NB4 (cell line): ENCODE measurements around the gene NFATC2.

Experiments used
- DNase-seq: peaks from one replicate; pipeline ENCODE4 v3.0.0; 2010; ENCODE audit warnings: low read depth
- H3K4me3 ChIP-seq: one replicate; pipeline ENCODE4 v1.5.1; 2011; ENCODE audit warnings: mild to moderate bottlenecking, low read depth, low read length, moderate library complexity
- MYC ChIP-seq: IDR thresholded peaks from 2 replicates; pipeline ENCODE4 v1.6.1; 2011; ENCODE audit warnings: low read depth, low read length
- POLR2A ChIP-seq: IDR thresholded peaks from 2 replicates; pipeline ENCODE4 v1.6.1; 2011; ENCODE audit warnings: mild to moderate bottlenecking; ENCODE audit not compliant: insufficient read length; ENCODE audit errors: extremely low read depth
- TF ChIP-seq, protein P1 (sequence below): IDR thresholded peaks from one replicate; pipeline ENCODE4 v1.5.1; 2012; ENCODE audit warnings: low read depth, low read length
- TF ChIP-seq, protein P2 (sequence below): IDR thresholded peaks from 2 replicates; pipeline ENCODE4 v1.6.1; 2011; ENCODE audit warnings: low read depth, low read length

The NFATC2 gene

DNA sequence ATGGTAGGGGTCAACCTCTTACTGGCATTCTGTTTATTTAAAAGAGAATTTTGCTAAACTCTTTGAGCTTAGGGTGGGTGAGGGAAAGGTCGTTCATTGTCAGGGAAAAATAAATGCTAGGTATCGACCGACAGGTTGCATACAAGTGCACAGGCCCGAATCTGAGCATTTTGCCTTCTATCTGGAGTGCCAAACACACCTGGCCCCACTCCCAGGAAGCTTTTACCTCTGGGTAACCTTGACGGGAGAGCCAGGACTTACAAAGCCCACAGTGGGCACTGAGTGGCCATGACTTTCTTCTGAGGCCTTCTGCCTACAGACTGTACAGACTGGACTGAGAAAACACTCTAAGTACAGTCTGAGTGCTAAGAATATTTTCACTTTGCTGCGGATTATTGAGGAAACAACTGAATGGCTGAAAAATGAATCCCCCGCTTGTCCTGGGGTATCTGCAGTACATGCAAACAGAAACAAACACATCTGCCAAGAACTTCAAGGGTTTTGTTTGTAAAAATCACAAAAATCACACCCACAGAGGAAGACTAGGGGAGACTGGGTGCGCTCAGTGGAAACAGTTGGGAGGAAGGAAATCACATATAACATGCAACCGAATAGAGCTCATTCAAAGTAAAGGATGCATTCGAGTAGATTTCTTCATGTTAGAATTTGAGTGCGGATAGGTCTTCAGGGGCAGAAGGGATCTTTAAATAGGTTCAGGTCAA, 152.8 kb downstream of the NFATC2 start:
- TF ChIP-seq MYC (no peak), POLR2A (no peak)
- TF ChIP-seq, protein P1, sequence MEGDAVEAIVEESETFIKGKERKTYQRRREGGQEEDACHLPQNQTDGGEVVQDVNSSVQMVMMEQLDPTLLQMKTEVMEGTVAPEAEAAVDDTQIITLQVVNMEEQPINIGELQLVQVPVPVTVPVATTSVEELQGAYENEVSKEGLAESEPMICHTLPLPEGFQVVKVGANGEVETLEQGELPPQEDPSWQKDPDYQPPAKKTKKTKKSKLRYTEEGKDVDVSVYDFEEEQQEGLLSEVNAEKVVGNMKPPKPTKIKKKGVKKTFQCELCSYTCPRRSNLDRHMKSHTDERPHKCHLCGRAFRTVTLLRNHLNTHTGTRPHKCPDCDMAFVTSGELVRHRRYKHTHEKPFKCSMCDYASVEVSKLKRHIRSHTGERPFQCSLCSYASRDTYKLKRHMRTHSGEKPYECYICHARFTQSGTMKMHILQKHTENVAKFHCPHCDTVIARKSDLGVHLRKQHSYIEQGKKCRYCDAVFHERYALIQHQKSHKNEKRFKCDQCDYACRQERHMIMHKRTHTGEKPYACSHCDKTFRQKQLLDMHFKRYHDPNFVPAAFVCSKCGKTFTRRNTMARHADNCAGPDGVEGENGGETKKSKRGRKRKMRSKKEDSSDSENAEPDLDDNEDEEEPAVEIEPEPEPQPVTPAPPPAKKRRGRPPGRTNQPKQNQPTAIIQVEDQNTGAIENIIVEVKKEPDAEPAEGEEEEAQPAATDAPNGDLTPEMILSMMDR = no peak
- TF ChIP-seq, protein P2, sequence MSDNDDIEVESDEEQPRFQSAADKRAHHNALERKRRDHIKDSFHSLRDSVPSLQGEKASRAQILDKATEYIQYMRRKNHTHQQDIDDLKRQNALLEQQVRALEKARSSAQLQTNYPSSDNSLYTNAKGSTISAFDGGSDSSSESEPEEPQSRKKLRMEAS = no peak
- DNase-seq = no peak
- no peak overlapping the region for H3K4me3 ChIP-seq

DNA sequence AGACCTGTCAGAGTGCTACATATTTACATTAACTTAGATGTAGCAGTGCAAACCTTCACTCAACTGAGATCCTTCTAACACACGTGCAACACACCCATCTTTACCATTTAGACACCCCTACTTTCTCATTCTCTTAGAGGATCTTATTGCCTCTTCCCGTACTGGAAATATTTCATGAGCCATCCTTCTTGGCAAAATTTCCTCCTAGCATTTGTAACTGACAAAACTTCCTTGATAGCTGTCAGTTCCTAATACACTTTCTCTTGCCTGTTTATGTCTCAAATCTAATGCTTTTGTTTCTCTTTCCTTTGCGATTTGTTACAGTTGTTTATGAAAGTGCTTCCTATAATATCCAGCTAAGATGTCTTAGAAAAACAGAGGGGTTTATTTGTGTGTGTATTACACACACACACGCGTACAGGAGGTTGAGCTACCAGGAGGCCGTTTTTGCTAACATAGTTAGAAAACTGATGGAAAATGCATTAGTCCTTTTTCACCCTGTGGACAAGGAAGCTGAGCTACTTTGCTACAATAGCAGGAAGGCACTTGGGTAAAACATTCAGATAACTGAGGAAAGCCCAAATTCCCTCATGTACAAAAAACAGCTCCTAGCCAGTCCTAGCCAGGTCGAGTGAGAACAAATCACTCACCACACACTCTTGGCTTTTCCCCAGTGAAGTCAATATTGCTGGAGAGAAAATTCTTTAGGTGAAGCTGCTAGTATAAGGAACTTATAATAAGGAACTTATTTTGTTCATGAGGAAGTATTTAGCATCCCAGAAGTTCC, 153.6 kb downstream of the NFATC2 start:
- no peak for TF ChIP-seq POLR2A
- H3K4me3 ChIP-seq = no peak overlapping the region
- DNase-seq = no peak

DNA sequence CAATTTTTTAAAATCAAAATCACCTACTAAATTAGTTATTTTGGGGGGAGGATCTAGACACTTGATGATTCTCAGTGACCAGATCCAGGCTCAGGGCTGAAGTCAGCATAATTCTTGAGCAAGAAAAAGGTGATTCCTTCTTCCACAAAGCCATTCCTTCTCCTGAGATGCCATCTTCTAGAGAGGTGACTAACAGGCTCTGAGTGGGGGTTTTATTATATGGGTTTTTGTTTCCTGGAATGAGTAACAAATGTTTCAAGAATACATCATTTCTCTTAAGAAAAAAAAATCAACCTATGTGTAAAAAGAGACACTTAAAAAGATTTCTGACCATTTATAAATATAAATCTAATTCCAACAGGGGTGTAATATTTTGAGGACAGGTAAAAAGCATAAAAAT, 154.3 kb downstream of the NFATC2 start:
- TF ChIP-seq POLR2A (no peak), MYC (no peak)
- TF ChIP-seq, protein P2 = no peak
- no peak overlapping the region for H3K4me3 ChIP-seq
- no peak for DNase-seq

DNA sequence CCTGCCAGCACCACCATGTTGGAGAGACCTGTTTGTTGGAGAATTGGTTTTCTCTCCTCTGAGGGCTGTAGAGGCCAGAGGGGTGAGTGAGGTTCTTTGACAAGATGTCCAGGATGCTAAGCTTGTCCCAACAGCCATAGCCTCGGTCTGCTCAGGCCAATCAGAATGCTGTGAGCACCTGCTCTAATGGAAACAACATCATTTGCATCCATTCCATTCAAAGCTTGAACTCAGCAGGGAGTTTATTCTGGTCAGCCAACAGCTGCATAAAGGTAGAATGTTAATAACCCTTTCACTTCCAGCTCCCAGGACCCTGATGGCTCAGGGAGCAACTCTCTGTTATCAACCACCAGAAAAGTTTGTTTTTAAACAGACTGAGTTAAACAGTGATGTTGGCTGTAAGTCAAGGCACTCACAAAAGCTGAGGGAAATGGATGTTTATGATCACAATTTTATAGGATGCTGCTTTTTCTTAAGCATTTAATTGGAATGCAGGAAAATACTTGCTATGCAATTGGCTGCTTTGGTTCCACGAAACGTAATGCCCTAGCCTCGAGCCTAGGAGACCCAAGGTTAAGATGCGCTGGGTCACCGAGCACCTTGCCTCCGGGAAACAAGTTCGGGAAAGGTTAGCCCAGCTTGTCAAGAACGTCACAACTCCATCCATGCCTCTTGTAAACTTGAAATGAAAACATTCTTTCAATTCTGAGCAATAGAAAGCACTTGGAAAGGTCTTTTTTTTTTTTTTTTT, 155.2 kb downstream of the NFATC2 start:
- TF ChIP-seq POLR2A (no peak), MYC (no peak)
- TF ChIP-seq, protein P1 = no peak
- TF ChIP-seq, protein P2 = no peak

DNA sequence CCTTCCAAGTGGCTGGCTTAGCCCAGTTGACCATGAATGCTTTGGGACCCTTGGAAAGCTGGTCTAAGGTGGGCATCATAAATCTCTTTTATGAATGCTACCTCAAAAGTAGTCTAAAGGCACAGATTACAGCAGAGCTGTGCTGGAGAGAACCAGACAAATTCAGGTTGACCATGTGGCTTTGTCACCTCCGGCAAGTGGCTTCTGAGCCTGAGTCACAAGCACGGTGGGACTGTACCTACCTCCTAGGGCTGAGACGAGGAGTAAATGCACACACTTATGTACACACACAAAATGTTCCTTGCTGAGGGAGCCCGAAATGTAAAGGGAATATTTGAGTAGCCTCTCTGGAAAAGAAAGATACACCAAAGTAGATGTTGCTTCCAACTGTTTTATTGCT, 155.9 kb downstream of the NFATC2 start:
- DNase-seq = no peak
- TF ChIP-seq, protein P1 = no peak
- no peak for TF ChIP-seq MYC
- TF ChIP-seq, protein P2 = no peak
- no peak overlapping the region for H3K4me3 ChIP-seq

More for the DNA sequence above, 155.2 kb downstream of the NFATC2 start:
- H3K4me3 ChIP-seq = no peak overlapping the region
- no peak for DNase-seq

DNA sequence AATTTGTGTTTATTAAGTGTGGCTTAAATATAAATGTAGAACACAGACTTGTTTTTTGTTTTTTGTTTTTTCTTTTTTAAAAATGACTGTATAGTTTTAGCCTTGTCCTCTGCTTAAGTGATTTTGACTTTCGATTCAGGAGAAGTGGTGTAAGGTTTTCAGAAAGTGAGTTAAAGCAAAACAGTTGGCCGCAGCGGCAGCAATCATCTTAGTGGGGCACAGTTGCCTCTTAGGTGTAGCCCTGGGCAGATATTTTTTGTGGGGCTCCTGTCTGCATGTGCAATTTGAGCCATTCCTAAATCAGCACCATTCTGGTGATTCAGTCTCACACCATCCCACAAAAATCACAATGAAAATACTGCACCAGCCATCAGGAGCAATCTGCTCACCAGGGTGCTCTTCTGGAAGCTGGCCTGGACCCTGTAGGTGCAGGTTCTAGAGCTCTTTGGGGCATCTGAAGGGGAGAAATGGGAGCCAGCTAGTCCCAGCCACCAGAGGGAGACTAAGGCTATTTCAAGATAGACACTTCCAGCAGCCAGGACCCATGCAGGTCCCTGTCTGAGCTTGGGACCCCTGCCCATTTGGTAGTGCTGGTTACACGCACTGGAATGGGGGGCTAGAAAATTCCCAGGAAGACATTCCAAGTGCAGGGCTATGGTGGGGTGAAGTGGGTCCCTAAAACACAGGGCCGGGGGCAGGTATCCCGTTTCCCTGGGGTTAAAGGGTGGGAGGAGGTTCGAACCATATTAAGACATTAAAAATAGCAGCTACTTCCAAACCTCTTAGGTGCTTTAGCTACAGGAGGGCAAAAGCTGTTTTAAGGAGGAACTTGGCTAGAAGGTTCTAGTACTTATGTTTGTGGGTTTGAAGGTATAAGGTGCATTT, 156.6 kb downstream of the NFATC2 start:
- TF ChIP-seq POLR2A = no peak
- TF ChIP-seq, protein P1 = peak; percentile 46
- no peak for TF ChIP-seq MYC
- TF ChIP-seq, protein P2 = no peak
- peak; percentile 53 for DNase-seq

More for the DNA sequence above, 156.6 kb downstream of the NFATC2 start:
- no peak overlapping the region for H3K4me3 ChIP-seq
